Endodermal cell (in vitro differentiated cells): ENCODE results near the gene PIKFYVE. TPM values are rescaled to one million over a fixed set of nuclear protein-coding genes. Genes with fewer than 3 reads are reported as not detected.

Experiments
- DNase-seq: peaks from one replicate; pipeline ENCODE4 v3.0.0-alpha.2; 2017
- H3K27ac ChIP-seq: 2 replicates; pipeline ENCODE4 v1.5.1; 2013; ENCODE audit warnings: mild to moderate bottlenecking, low read depth, low read length, moderate library complexity
- H3K27me3 ChIP-seq: 2 replicates; pipeline ENCODE4 v1.6.1; 2013; ENCODE audit warnings: mild to moderate bottlenecking, low read length, moderate library complexity; ENCODE audit not compliant: insufficient read depth, control insufficient read depth, poor library complexity, severe bottlenecking
- H3K36me3 ChIP-seq: 2 replicates; pipeline ENCODE4 v1.7.0; 2013; ENCODE audit warnings: mild to moderate bottlenecking, low read length, moderate library complexity; ENCODE audit not compliant: control insufficient read depth, insufficient read depth
- H3K4me1 ChIP-seq: one replicate; pipeline ENCODE4 v1.7.0; 2013; ENCODE audit warnings: low read length; ENCODE audit not compliant: control insufficient read depth, insufficient read depth
- H3K4me3 ChIP-seq: 2 replicates; pipeline ENCODE4 v1.5.1; 2013; ENCODE audit warnings: mild to moderate bottlenecking, low read length, moderate library complexity
- H3K9ac ChIP-seq: 2 replicates; pipeline ENCODE4 v1.6.1; 2013; ENCODE audit warnings: mild to moderate bottlenecking, low read length, moderate library complexity; ENCODE audit not compliant: poor library complexity, severe bottlenecking; ENCODE audit errors: extremely low read depth
- H3K9me3 ChIP-seq: 2 replicates; pipeline ENCODE4 v1.6.1; 2013; ENCODE audit warnings: mild to moderate bottlenecking, low read length, moderate library complexity; ENCODE audit not compliant: control insufficient read depth
- H3K27ac Mint-ChIP-seq: 2 replicates; pipeline ENCODE4 v1.8.0; 2020; ENCODE audit warnings: mixed read lengths
- H3K27me3 Mint-ChIP-seq: 2 replicates; pipeline ENCODE4 v1.8.0; 2021; ENCODE audit warnings: mild to moderate bottlenecking, mixed read lengths; ENCODE audit not compliant: insufficient read depth
- H3K36me3 Mint-ChIP-seq: 2 replicates; pipeline ENCODE4 v1.8.0; 2020; ENCODE audit warnings: low read depth, mixed read lengths
- H3K4me1 Mint-ChIP-seq: 2 replicates; pipeline ENCODE4 v1.8.0; 2020; ENCODE audit warnings: mixed read lengths
- H3K4me3 Mint-ChIP-seq: 2 replicates; pipeline ENCODE4 v1.8.0; 2020; ENCODE audit warnings: mild to moderate bottlenecking, moderate library complexity, mixed read lengths
- H3K9me3 Mint-ChIP-seq: 2 replicates; pipeline ENCODE4 v1.8.0; 2020; ENCODE audit warnings: mild to moderate bottlenecking, mixed read lengths
- WGBS, 2 experiments: methylation state at CpG; one replicate each; pipeline versions ENCODE4 v1.1.5 to v1.1.7; 2013; ENCODE audit warnings: missing lambda C conversion rate in 2 of 2, mixed read lengths in 1 of 2; ENCODE audit not compliant: insufficient coverage in 1 of 2, insufficient read length in 1 of 2; 5-methylcytosine and 5-hydroxymethylcytosine counted together
- total RNA-seq, 2 donors: library from RNA; stranded (reverse); fragmentation: NEBNext Ultra II Directional in 1 of 2; extraction: Animal tissue kit (Norgen Biotek cat#: 25700) in 1 of 2; gene quantifications; 2 replicates in 1 of 2; 3 replicates in 1 of 2; pipeline ENCODE4 v1.2.1, GENCODE V29; 2021
- TF ChIP-seq, protein P1 (sequence below): fragments of 200-600 bp; sonication (generic); conservative IDR thresholded peaks from 2 replicates; pipeline ENCODE4 v1.5.0; 2021; ENCODE audit warnings: antibody characterized with exemption, mild to moderate bottlenecking

PIKFYVE gene
- total RNA-seq, 2 donors from 2014 or later = 34.9 to 41.2 TPM

DNA sequence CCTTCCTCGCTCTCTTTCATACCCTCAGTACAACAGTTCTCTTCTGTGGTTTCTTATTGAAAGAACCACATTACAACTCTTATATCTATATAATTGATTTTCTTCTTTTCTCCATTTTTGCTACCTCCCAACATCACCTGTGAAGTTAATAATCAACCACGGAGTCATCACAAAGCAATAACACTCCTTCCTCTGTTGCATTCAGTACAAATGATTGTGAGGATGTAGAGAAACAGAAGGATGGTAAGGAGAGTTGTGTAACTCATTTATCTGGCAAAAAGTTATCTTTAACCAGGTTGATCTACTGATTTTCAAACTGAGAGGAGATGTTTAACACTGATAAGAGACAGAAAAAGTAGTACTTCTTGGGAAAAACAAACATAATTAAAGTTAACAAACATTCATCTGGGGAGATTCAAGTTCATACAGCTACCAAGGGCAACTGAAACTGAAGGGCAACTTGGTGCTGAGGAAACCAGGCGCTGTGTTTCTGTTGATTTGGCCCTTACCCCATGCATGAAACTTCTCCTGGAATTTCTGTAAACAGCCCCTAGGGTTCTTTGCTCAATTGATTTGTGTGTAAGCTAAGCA lies 25.3 kb upstream of the PIKFYVE start:
- Mint-ChIP-seq H3K9me3 (no peaks in the 10 kb centered on the region), H3K27me3 (no peaks in the 10 kb centered on the region), H3K36me3 (peaks cover 90% of the 10 kb centered on the region), H3K27ac (peak overlapping the region; percentile 61), H3K4me3 (no peak overlapping the region), H3K4me1 (peaks cover 24% of the 10 kb centered on the region)
- Histone ChIP-seq H3K9ac (no peak overlapping the region), H3K27me3 (no peaks in the 10 kb centered on the region), H3K4me1 (peaks cover 9% of the 10 kb centered on the region), H3K27ac (no peak overlapping the region), H3K4me3 (no peak overlapping the region), H3K9me3 (peaks cover 17% of the 10 kb centered on the region), H3K36me3 (peaks cover 95% of the 10 kb centered on the region)
- WGBS, 2 experiments = 95 to 100% methylated on average over 2 to 3 of the region's 3 CpGs
- DNase-seq = no peak
- TF ChIP-seq, protein P1, sequence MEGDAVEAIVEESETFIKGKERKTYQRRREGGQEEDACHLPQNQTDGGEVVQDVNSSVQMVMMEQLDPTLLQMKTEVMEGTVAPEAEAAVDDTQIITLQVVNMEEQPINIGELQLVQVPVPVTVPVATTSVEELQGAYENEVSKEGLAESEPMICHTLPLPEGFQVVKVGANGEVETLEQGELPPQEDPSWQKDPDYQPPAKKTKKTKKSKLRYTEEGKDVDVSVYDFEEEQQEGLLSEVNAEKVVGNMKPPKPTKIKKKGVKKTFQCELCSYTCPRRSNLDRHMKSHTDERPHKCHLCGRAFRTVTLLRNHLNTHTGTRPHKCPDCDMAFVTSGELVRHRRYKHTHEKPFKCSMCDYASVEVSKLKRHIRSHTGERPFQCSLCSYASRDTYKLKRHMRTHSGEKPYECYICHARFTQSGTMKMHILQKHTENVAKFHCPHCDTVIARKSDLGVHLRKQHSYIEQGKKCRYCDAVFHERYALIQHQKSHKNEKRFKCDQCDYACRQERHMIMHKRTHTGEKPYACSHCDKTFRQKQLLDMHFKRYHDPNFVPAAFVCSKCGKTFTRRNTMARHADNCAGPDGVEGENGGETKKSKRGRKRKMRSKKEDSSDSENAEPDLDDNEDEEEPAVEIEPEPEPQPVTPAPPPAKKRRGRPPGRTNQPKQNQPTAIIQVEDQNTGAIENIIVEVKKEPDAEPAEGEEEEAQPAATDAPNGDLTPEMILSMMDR = no peak

DNA sequence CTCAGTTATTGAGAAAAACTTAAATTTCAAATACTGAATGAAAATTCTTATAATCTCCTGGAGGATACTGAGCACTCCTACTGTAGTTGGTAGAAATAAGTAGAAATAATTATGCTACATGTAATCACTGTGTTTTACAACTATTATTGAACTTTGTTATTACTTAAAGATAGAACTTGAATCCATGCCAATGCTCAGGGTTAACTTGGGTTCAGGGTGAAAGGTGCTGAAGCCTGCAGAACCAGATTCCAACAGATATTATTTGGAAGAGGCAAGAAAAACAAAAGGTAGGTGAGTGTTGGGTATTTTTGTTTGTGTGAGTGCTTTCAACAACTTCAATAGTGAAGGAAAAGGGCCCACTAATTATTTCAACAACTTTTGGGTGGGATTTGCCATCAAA lies 21.6 kb upstream of the PIKFYVE start:
- Histone ChIP-seq H3K4me1 (peaks cover 9% of the 10 kb centered on the region), H3K9ac (no peak overlapping the region), H3K9me3 (no peaks in the 10 kb centered on the region), H3K4me3 (no peak overlapping the region), H3K36me3 (peaks cover 95% of the 10 kb centered on the region), H3K27me3 (no peaks in the 10 kb centered on the region), H3K27ac (no peak overlapping the region)
- no peak overlapping the region for H3K27ac Mint-ChIP-seq
- TF ChIP-seq, protein P1 = no peak
- H3K27me3 Mint-ChIP-seq = no peaks in the 10 kb centered on the region
- peaks cover 23% of the 10 kb centered on the region for H3K4me1 Mint-ChIP-seq
- peaks cover 90% of the 10 kb centered on the region for H3K36me3 Mint-ChIP-seq
- H3K9me3 Mint-ChIP-seq = no peaks in the 10 kb centered on the region
- no peak overlapping the region for H3K4me3 Mint-ChIP-seq
- DNase-seq = no peak

DNA sequence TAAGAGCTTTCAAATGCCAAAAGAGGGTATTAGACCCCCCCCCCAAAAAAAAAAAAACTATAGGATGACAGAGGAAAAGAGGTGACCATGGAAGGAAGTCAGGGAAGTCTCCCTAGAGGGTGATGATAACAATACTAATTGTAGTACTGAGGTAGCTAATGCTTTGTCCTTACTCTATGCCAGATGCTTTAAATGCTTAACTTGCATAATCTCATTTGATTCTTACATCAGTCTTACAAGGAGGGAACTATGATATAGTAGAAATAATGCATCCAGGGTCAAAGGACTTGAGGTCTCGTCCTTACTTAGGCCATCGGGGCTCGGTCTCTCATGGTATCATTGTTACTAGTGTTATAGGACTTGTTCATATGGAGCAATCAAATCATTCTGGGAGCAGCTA lies 20.3 kb upstream of the PIKFYVE start:
- no peak overlapping the region for H3K4me3 ChIP-seq

More for the DNA sequence above, 20.3 kb upstream of the PIKFYVE start:
- no peaks in the 10 kb centered on the region for H3K9me3 Mint-ChIP-seq
- Histone ChIP-seq H3K4me1 (peaks cover 3% of the 10 kb centered on the region), H3K36me3 (peaks cover 96% of the 10 kb centered on the region), H3K27me3 (no peaks in the 10 kb centered on the region), H3K9me3 (no peaks in the 10 kb centered on the region), H3K9ac (no peak overlapping the region), H3K27ac (no peak overlapping the region)
- no peak for DNase-seq
- peak overlapping the region; percentile 21 for H3K27ac Mint-ChIP-seq
- H3K27me3 Mint-ChIP-seq = no peaks in the 10 kb centered on the region
- H3K4me3 Mint-ChIP-seq = no peak overlapping the region
- peaks cover 25% of the 10 kb centered on the region for H3K4me1 Mint-ChIP-seq
- WGBS, 2 experiments = 96% methylated on average over 3 of the region's 3 CpGs; no CpG with 5 or more reads in 1 of the 2 experiments
- TF ChIP-seq, protein P1 = no peak
- peaks cover 91% of the 10 kb centered on the region for H3K36me3 Mint-ChIP-seq
